Measurements from ENCODE around the gene PPIF.

PPIF gene

GRCh38 chr10:79393924-79394610 lies 46.8 kb downstream of the PPIF start:
- no peak for TF ChIP-seq YY1 (IDR thresholded peaks at IDR 0.05; ENCODE audit: low read depth)
- no peak for TF ChIP-seq CREB1 (IDR thresholded peaks at IDR 0.05; ENCODE audit: low read depth)
- TF ChIP-seq TCF12 (IDR thresholded peaks at IDR 0.05; ENCODE audit: low read depth), result no peak
- no peak for TF ChIP-seq NFIC (IDR thresholded peaks at IDR 0.05)
- no peak for TF ChIP-seq REST (IDR thresholded peaks at IDR 0.05; ENCODE audit: low read depth)
- no peak for TF ChIP-seq CEBPB (IDR thresholded peaks at IDR 0.05)
- TF ChIP-seq TEAD4 (IDR thresholded peaks at IDR 0.05), result no peak
- no peak for TF ChIP-seq EGR1 (IDR thresholded peaks at IDR 0.05)
- TF ChIP-seq USF1 (IDR thresholded peaks at IDR 0.05), result no peak
- TF ChIP-seq EP300 (IDR thresholded peaks at IDR 0.05; ENCODE audit: borderline replicate concordance), result no peak

GRCh38 chr10:79394664-79395063 lies 47.4 kb downstream of the PPIF start:
- no peak for TF ChIP-seq MAX (IDR thresholded peaks at IDR 0.05)
- TF ChIP-seq USF1 (IDR thresholded peaks at IDR 0.05), result no peak
- TF ChIP-seq TCF12 (IDR thresholded peaks at IDR 0.05; ENCODE audit: low read depth), result no peak
- no peak for TF ChIP-seq EGR1 (IDR thresholded peaks at IDR 0.05)

GRCh38 chr10:79396520-79396919 lies 49.3 kb downstream of the PPIF start:
- TF ChIP-seq USF1 (IDR thresholded peaks at IDR 0.05) (no peak), FOXM1 (IDR thresholded peaks at IDR 0.05; ENCODE audit: borderline replicate concordance, low read depth) (no peak), RAD21 (IDR thresholded peaks at IDR 0.05; ENCODE audit: low read depth) (no peak), REST (IDR thresholded peaks at IDR 0.05; ENCODE audit: low read depth) (no peak), TCF12 (IDR thresholded peaks at IDR 0.05; ENCODE audit: low read depth) (no peak), MAX (IDR thresholded peaks at IDR 0.05) (no peak), CREB1 (IDR thresholded peaks at IDR 0.05; ENCODE audit: low read depth) (no peak), NFIC (IDR thresholded peaks at IDR 0.05) (no peak), YY1 (IDR thresholded peaks at IDR 0.05; ENCODE audit: low read depth) (no peak), EGR1 (IDR thresholded peaks at IDR 0.05) (no peak), TEAD4 (IDR thresholded peaks at IDR 0.05) (no peak), TAF1 (IDR thresholded peaks at IDR 0.05; ENCODE audit: low read depth) (no peak)

- TF ChIP-seq TCF12 (IDR thresholded peaks at IDR 0.05; ENCODE audit: low read depth) (no peak), CEBPB (IDR thresholded peaks at IDR 0.05) (no peak), ZBTB7A (IDR thresholded peaks at IDR 0.05; ENCODE audit: low read depth) (no peak), EP300 (IDR thresholded peaks at IDR 0.05; ENCODE audit: borderline replicate concordance) (no peak)
Observed at GRCh38 chr10:79397051-79397450, 49.8 kb downstream of the PPIF start.

- TF ChIP-seq ZBTB7A (IDR thresholded peaks at IDR 0.05; ENCODE audit: low read depth) (no peak), EGR1 (IDR thresholded peaks at IDR 0.05) (no peak), YY1 (IDR thresholded peaks at IDR 0.05; ENCODE audit: low read depth) (no peak), MAX (IDR thresholded peaks at IDR 0.05) (no peak), EP300 (IDR thresholded peaks at IDR 0.05; ENCODE audit: borderline replicate concordance) (no peak), USF1 (IDR thresholded peaks at IDR 0.05) (no peak), FOXM1 (IDR thresholded peaks at IDR 0.05; ENCODE audit: borderline replicate concordance, low read depth) (no peak), TAF1 (IDR thresholded peaks at IDR 0.05; ENCODE audit: low read depth) (no peak), RAD21 (IDR thresholded peaks at IDR 0.05; ENCODE audit: low read depth) (no peak), TCF12 (IDR thresholded peaks at IDR 0.05; ENCODE audit: low read depth) (no peak), CEBPB (IDR thresholded peaks at IDR 0.05) (no peak), REST (IDR thresholded peaks at IDR 0.05; ENCODE audit: low read depth) (no peak), NFIC (IDR thresholded peaks at IDR 0.05) (no peak), CREB1 (IDR thresholded peaks at IDR 0.05; ENCODE audit: low read depth) (no peak), TEAD4 (IDR thresholded peaks at IDR 0.05) (no peak)
Observed at GRCh38 chr10:79397575-79398303, 50.5 kb downstream of the PPIF start.
